Dedifferentiated amniotic fluid mesenchymal stem cell (primary cell): Measurements from ENCODE around the gene SLC39A13.

Experiments
- DNase-seq: peaks from one replicate; pipeline ENCODE4 v3.0.0-alpha.2; 2016; ENCODE audit errors: extremely low spot score

SLC39A13 gene

DNA sequence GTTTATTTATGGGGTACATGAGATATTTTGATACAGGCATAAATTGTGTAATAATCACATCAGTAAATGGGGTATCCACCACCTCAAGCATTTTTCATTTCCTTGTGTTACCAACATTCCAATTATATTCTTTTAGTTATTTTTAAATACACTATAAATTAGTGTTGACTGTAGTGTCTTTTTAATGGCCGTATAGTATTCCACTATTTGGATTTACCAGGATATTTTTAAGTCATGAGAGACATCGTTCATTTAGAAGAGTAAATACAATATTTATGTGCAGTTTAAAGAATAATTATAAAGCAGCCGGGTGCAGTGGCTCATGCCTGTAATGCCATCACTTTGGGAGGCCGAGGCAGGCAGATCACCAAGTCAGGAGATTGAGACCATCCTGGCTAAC, 23.9 kb upstream of the SLC39A13 start:
- DNase-seq = no peak

DNA sequence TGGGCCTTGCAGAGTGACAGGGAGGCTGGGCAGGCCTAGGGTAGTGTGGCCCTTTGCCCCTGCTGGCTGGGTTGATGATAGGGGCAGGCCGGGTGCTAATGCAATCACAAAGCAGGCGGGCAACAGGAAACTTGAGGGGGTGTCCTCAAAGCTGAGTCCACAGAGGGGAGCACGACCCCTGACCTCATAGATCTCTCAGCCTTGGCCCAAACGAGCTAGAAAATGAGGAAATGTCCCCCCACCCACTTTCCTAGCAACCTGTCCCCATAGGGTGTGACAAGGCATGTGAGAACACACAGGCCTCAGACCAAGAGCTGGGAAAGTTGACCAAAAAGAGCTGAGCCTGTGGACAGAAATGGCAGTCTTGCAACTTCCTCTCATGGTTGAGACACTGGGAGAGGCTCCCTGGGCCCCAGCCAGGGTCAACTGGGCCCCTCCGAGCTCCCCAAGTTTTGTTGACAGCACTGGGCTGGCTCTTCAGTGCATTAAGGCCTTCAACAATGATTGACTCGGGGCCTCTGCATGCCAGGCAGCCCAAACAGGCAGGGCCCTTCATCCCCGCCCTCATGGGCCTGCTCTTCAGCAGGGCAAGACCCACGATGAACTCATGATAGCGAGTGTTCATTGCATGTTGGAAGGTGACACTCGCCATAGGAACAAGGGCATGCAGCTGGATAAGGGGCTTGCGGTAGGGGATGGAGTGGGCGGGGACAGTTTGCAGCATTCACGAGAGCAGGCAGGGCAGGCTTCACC, 20.3 kb upstream of the SLC39A13 start:
- DNase-seq = no peak

DNA sequence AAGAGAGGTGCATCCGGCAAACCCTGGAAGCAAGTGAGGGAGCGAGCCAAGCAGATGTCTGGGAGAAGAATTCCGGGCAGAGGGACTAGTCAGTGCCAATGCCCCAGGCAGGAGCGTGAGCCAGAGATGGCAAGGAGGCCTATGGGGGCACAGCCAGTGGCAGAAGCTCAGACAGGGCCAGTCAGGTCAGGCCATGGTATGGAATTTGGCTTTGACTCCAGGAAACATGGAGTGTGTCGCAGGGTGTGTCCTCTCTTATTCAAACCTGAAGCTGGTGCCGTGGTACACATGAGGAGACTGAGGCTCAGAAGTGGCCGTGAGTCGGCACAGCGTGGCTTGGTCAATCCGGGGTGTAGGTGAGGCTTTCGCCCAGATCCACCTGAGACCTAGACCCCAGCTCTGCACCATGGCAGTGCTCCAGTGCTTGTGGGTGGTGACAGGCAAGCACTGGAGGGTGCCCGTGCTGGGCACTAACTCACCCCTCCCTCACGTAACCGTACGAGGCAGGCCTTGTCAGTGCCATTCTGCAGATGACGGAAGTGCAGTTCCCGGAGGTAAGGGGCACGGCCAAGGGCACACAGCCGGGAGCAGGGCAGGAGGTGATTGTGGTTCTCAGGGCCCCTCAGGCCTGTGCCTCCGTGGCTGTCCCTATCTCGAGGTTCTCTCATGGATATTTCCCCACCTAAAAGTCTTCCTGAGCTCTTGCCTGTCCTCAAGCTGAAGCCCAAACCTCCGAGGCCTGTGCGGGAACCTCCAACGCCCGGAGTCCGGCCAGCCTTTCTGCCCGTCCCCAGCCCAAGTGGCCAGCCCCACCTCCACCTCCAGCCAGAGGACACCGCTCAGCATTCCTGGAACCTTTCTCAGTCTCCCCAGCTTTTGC, 19.5 kb upstream of the SLC39A13 start:
- DNase-seq = no peak

DNA sequence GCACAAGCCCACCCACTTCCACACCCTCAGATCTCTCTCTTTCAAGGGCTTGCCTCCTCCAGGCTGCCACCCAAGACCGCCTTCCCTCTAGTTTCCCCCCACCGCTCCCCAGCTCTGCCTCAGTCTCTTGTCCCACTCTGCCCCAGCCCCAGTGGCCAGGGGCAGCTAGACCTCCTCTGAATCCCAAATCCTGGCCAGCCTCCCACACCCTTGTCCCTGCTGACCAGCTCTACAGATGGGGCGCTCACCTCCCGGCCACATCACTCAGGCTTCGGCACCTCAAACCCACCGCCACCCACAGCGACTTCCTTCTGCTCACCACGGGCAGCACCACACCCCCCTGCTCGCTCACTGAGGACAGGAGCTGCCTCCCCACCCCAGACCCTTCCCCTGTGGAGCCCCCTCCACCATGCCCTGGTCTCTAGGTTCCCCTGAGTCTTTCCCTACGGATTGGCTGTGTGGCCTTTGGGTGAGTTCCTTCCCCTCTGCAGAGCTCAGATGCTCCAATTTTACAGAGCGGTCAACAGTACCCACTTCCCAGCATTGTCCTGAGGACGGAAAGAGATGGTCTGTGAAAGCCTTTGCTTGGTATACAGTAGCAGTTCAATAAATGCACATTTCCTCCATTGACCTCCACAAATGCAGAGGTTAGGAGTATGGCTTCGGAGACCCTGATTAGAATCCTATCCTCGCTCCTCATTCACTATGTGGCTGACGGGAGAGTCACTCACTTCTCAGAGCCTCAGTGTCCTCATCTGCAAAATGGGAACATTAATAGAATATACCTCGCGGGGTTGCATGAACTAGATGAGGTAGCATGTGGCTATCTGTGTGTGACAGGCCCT, 18.6 kb upstream of the SLC39A13 start:
- no peak for DNase-seq

DNA sequence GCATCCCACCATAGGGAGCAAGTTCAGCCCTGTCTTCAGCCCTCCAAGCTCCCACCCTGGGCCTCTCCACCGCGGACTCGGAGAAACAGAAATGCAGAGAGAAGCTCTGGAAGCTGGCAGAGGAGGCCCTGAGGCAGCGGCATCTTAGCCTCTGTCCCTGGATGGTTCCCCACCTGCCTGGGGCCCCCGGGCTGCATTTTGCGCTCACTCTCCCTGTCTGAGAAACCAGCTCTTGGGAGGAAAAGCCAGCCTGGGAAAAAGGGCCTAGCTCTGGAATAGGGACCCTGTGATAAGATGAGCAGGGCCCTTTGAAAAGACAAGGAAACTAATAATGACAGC, 18.0 kb upstream of the SLC39A13 start:
- no peak for DNase-seq

DNA sequence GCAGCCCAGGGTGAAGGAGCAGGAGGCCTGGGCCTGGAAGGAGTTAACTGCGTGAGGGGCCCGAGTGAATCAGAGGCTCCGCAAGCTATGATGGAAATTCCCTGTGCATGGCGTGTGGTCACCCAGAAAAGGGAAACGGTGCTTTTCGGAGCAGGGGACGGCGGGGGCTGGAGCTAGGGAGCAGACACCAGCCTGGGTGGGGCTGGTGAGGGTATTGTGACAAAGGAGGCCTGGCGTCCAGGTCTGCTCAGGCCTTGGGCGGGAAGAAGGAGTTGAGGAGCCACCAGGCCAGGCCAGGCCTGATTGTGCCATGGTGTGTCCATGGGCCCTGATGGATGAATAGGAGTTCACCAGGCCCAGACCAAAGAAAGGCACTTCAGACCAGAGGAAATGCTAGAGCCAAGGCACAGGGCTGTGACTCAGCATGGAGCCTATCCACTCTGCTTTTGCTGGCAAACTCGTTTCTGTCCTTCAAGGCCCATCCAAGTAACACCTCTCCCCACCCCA, 17.3 kb upstream of the SLC39A13 start:
- no peak for DNase-seq

DNA sequence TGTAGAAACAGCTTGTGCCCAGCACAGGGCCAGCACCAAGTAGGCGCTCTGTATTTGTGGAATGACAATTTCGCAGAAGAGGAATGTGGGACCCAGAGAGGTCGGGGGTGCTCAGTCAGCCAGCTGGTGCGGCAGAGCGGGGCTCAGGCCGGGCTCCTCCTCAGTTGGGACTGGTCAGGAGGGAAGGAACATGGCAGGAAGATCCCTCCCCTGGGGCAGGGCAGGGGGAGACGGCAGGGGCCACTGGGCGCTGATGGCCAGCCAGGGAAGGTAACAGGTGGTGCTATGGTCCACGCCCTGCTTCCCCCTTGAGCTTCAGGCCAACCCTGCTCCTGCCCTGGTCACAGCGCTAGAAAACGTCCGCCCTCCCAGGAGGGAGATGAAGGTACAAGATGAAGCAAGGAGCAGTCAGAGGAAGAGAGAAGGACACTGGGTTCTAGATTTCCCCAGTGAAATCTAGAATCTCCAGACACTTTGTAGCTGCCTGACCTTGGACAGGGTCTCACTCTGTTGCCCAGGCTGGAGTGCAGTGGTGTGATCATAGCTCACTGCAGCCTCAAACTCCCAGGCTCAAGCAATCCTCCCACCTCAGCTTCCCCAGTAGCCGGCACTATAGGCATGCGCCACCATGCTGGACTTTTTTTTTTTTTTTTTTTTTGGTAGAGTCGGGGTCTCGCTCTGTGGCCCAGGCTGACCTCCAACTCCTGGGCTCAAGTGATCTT, 16.5 kb upstream of the SLC39A13 start:
- DNase-seq = no peak

DNA sequence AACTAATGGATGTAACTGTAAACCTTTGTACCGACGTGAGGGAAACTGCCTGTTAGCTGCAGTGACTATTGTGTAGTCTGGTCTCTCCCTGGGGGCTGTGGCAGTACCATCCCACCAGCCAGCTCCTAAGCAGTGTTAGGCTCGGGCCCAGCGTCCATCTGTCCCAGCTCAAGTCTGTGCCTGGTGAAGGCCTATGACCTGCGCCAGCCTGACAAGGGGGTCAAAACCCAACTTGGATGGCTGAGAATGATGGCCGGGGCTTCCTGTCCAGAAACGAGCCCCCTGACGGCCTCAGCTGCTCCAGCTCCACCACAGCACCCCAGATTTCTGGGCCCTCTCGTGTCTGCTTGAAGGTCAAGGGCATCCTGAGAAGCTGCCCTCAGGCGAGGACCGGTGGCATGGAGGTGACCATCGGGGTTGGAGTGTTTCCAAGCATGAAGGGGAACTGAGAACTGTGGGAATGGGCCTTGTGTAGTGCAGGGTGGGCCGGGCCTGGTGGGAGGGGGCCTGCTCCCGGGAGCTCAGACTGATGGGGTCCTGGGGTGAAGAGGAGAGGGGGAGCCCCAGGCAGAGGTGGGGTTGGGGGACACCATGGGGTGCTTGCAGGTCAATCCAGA, 15.7 kb upstream of the SLC39A13 start:
- DNase-seq = no peak

DNA sequence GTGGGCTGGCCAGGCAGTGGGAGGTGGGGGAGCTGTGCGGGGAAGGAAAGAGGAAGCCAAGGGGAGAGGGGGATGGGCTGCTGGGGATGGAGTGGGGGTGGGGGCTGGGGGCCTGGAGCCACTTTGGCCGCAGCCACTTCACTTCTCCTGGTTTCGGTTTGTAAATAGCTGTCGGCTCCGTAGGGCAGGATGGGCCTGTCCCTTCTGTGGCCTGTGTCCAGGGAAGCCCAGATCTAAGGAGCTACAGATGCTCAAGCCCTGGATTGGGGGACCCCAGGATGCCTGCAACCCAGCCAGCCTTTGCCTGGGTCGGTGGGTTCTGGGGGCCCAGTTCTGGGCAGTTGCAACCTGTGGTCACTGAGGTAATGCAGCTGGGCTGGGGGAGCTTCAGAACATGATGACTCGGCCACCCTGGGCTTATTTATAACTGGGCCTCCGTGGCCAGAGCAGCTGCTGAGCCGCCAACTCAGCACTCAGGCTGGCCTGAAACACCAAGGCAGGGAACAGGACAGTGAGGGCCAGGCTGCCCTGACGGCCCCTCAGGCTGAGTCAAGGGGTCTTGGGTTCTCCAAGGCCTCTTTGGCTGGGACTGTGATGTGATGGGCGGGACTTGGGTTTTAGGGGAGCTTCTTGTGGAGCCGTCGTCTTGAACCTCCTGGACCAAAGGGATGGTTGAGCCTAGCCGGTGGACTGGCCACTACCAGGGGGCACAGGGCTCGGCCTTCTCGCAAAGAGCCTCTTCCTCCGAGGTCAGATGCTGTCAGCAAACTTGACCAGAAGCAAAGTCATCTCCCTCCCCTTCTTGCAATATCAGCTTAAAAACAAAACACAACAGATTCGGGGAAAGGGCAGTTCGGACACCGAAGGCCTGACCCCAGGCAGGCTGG, 15.0 kb upstream of the SLC39A13 start:
- DNase-seq = no peak

DNA sequence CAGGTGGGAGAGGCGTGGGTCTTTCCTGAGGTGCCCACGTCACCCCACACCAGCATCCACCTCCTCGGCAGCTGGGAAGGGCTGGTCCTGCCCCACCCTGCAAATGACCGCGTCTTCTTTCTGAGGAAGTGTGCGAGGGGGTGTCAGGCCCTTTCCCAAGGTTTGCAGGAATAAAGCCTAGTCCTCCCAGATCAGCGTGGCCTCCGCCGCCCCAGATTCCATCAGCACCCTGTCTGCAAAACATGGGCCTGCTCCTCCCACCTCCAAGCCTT, 14.4 kb upstream of the SLC39A13 start:
- DNase-seq = no peak

DNA sequence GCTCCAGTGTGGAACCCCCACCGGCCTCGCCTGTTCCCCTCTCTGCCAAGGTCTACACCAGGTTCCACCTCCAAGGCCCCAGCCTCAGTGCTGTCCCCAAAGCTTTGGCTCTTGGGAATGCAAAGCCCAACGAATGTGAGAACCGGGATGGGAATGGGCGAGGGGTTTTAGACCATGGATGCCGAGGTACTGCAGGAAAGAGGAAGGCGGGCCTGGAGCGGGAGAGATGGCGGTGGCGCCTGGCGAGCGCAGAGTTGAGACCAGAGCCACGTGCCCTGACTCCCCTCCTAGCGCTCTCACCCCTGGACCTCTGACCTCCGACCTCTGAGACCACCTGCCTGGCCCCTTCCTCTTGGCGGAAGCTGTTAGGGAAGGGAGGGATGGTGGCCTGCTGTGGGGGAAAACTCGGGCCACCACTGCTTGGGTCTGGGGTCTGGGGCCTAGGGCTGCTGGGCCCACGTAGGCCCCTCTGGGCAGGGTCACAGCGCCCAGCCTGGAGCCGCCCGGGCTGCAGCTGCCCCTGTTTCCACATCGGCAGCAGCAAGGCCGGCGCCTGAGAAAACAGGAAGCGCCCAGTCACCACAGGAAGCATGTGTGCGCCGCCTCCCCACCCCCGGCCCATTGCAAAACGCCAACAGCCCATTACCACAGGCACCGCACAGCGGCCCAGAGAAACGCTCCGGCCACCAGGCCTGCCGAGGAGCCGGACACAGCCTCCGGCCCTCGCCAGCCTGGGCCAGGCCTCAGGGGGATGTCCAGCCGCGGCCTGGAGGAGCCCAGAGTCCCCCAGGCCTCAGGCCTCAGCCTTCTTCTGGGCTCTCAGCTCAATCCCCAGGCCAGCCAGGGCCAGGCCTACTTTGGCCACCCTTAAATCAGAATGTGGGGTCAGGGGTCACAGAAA, 13.8 kb upstream of the SLC39A13 start:
- DNase-seq = no peak

DNA sequence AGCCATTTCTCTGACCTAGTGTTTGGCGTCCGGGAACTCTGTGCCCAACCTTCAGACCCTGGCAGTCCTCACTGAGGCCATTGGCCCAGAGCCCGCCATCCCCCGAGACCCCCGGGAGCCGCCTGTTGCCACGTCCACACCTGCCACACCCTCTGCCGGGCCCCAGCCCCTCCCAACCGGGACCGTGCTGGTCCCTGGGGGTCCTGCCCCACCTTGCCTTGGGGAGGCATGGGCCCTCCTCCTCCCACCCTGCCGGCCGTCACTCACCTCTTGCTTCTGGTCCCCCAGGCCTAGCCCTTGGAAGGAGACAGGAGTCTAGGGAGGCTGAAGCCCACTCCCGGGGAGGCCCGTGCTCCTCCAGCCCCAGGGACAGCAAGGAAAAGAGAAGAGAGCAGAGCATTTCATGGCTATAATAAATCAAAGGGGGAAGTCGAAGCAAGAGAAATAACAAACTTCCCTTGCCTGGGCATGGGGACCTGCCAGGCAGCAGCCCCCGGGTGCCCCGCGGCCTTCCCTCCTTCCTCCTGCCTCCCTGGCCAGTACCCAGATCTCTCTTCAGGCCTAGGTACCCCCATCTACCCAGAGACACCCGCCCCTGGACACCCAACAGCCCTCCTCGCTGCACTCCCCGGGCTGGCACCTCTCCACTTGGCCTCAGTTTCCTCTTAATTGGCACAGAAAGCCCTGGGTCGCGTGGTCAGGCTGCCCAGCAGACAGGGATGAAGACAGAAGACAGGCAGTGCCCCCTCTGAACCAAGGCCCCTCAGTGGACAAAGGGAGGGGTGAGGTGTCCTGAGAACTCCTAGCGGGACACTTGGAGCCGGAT, 13.0 kb upstream of the SLC39A13 start:
- DNase-seq = no peak

DNA sequence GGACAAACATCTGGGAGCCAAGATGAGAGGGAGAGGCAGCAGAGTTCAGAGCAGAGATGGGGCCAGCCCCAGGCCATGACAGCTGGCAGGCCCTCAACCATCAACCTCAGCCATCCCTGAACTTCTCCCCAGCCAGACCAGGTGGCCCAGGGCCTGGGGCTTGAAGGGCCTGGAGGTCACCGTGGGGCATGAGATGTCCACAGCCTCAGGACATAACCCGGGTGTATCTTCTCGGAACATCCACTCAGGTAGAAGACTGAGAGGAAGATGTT, 12.4 kb upstream of the SLC39A13 start:
- no peak for DNase-seq

DNA sequence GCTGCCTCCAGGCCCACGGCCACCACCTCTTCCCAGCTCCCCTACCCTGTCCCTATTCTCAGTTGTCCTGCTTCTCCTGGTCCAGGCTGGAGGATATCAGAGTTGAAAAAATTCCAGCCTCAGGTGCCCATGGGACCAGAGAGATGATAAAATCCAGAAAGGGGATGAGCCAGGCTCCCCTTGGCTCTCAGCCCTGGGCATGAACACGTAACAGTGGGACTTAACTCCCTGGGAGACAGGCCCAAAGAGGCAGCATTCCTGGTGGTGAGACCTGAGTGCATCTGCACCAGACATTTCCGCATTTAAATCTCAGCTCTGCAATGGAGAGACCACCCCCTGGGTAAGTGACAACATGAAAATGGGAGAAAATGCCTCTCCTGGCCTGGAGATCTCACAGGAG, 10.4 kb upstream of the SLC39A13 start:
- DNase-seq = no peak

DNA sequence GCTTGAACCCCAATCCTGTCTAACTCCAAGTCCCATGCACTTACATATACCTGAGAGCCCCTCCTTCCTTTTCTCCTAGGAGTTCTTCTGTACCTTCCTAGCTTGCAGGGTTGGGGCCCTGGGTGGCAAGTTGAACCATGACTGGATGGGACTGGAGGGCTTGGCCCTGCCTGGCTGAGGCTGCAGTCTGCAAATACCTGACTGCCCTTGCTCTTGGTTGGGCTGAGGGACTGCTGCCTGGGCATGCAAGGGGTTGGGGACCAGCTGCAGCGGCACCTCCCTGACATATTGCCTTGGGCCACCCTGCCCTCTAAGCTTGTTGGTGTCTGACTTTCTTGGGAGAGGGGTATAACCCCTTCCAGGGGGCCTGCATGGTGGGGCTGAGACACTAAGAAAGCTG, 9.8 kb upstream of the SLC39A13 start:
- DNase-seq = no peak

DNA sequence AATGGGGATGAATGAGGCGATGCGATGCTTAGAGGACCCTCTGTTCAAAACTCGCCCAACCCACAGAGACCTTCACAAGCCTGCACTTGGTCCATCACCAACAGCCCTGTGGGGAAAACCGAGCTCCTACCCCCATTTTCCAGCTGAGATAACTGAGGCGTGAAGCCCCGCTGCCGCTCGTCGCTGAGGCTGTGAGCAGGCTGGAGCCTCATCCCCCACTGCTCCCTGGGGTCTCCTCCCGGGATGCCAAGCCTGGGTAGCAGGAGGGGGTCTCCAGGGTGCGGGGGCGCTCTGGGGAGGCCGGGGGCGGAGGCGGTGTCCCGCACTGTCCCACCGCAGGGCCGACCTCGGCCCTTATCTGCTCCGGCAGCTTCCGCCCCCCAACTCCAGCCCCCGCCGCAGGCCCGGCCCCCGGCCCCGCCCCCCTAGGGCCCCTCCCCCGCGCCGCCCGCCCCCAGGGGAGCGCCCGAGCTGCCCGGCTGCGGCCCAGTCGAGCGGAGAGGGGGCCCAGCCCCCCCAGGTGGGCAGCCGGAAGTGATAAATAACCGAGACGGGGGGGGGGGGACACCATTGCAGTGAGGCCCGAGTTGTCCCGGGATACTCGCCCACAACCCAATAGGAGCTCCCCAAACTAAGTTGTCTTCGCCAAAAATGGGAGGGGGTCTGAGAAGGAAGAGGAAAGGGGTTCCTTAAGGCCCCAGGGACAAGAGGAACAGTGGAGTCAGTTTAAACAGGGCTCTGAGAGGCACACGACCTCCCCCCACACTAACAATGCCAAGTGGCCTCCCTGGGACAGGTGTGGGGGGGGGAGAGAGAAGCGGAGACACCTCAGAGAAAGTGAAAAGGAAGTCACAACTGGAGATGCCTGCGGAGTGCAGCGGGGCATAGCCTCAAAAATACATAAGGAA, 8.3 kb upstream of the SLC39A13 start:
- no peak for DNase-seq

DNA sequence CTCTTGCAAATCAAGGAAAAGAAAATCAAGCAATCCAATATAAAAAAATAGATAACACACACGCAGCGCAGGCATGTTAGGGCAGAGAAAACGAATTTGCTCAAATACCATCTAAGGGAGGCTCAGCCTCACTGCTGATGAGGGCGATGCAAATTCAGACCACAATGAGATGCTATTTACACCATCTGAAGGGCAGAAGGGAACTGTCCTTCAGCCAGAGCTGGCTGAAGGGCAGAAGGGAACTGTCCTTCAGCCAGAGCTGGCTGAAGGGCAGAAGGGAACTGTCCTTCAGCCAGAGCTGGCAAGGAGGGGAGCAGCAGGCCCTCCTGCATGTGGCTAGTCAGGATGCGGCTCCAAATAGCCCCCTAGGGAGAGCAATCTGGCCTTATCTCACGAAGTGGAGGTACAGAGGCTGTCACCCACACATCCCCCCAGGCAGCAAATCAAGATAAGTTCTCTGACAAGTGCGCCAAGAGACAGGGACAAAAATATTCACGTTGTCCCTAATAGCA, 7.6 kb upstream of the SLC39A13 start:
- no peak for DNase-seq
